K562 treated with DMSO at 1 percent for 48 hours (cell line): ENCODE data around the gene RBL1. TPM values are rescaled to one million over a fixed set of nuclear protein-coding genes. Genes with fewer than 3 reads are reported as not detected.

Experiments
- total RNA-seq: library from RNA; unstranded; fragments of 300-600 nt; gene quantifications from 2 replicates; pipeline ENCODE4 v1.2.3, GENCODE V29; 2022; ENCODE audit warnings: low replicate concordance; ENCODE audit errors: extremely low read depth

The RBL1 gene, protein sequence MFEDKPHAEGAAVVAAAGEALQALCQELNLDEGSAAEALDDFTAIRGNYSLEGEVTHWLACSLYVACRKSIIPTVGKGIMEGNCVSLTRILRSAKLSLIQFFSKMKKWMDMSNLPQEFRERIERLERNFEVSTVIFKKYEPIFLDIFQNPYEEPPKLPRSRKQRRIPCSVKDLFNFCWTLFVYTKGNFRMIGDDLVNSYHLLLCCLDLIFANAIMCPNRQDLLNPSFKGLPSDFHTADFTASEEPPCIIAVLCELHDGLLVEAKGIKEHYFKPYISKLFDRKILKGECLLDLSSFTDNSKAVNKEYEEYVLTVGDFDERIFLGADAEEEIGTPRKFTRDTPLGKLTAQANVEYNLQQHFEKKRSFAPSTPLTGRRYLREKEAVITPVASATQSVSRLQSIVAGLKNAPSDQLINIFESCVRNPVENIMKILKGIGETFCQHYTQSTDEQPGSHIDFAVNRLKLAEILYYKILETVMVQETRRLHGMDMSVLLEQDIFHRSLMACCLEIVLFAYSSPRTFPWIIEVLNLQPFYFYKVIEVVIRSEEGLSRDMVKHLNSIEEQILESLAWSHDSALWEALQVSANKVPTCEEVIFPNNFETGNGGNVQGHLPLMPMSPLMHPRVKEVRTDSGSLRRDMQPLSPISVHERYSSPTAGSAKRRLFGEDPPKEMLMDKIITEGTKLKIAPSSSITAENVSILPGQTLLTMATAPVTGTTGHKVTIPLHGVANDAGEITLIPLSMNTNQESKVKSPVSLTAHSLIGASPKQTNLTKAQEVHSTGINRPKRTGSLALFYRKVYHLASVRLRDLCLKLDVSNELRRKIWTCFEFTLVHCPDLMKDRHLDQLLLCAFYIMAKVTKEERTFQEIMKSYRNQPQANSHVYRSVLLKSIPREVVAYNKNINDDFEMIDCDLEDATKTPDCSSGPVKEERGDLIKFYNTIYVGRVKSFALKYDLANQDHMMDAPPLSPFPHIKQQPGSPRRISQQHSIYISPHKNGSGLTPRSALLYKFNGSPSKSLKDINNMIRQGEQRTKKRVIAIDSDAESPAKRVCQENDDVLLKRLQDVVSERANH
- total RNA-seq: not detected in 2 replicates

DNA sequence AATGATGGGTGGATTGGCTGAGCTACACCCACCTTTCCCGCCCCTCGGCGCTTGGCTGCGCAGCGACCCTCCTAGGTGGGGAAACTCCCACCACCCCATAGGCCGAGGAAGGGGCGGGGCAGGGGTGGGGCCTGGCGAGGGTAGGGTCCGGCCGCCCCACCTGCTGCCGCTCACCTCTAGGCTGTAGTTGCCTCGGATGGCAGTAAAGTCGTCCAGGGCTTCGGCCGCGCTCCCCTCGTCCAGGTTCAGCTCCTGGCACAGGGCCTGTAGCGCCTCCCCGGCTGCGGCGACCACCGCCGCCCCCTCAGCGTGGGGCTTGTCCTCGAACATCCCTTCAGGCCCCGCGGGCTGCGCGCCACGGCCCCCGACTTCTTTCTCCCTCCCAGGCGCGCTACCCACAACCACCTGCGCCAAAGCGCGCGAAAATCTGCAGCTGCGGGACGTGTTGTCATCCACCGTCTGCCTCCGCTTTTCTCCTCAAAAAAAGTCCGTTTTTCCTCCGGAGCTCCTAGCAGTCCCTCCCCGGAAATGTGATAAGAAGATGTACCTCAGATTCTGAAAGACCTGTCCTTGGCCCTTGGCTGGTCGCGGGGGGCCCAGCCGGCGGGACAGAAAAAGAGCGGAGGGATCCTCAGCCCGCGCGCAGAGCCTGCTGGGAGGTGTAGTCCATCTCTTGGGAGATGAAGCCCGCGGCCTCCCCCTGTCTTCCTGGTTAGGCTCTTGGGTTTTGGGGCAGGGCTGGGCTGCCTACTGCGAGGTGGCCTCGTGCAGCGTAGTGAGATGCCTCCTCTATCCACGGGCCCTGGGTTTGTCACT, at the start of gene RBL1:
Gene RBL1 (minus strand): TSS at position 399 of the 816 bp plus-strand sequence. CDS start 69 bp downstream, at position 330.

DNA sequence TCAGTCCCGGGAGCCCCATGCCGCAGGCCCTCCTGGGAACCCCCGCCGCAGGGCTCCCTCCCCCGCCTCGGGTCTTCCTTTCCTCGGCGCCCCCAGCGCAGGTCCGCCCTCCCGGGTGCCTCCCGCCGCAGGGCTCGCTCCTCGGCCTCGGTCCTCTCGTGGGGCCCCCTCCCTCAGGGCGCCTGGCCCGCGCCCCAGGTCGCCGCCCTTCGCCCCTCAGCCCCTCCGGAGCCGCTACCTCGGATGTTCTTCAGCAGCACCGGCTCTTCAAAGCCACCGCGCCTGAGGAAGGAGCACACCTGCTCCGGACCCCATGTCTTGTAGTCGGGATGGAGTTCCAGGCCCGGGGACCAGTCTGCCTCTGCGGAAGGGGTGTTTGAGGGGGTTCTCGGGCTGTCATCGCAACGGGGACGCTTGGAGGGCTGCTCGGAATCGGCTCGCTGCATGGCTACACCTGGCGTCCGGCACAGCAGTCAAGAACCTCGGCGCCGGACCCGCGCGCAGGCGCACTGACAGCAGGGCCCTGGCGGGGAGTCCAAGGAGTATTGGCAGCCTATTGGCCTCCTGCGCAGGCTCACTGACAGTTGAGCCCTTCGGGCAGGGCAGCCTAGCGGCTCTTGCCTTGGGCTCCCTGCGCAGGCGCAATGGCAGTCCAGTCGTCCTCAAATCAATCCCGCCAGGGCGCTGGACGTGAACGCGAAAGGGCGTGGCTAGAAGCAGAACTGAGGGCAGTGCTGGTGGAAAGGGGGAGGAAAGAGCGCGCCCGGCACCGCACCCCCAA, 144.4 kb downstream of the RBL1 start, which contains the start of gene SAMHD1:
Gene SAMHD1 (minus strand): TSS at position 511 of the 781 bp plus-strand sequence. CDS start 65 bp downstream, at position 446.

Other genes with a start within 250 kb of the RBL1 start
- not detected in 2 replicates for gene TLDC2, start 219.9 kb downstream of the RBL1 start, total RNA-seq
- not detected in 2 replicates for gene SAMHD1, start 144.3 kb downstream of the RBL1 start, total RNA-seq
- gene RPN2, start 83.3 kb upstream of the RBL1 start, total RNA-seq: not detected in 2 replicates
- not detected in 2 replicates for gene MROH8, start 83.6 kb upstream of the RBL1 start, total RNA-seq
- not detected in 2 replicates for gene GHRH, start 165.8 kb upstream of the RBL1 start, total RNA-seq
- not detected in 2 replicates for gene MANBAL, start 193.7 kb upstream of the RBL1 start, total RNA-seq